Karpas-422 (cell line): ENCODE results near the gene STK35. TPM values are rescaled to one million over a fixed set of nuclear protein-coding genes. Genes with fewer than 3 reads are reported as not detected.

Source experiments
- DNase-seq: peaks from one replicate; pipeline ENCODE4 v3.0.0-alpha.2; 2015
- H2AFZ ChIP-seq: fragments of 200-600 bp; sonication (generic); 2 replicates; pipeline ENCODE4 v1.6.1; 2014; ENCODE audit warnings: antibody characterized with exemption, low read length, mixed read lengths
- H3K27ac ChIP-seq: fragments of 200-600 bp; sonication (generic); 2 replicates; pipeline ENCODE4 v1.5.1; 2014; ENCODE audit warnings: mild to moderate bottlenecking, low read length, moderate library complexity
- H3K27me3 ChIP-seq: fragments of 200-600 bp; sonication (generic); 2 replicates; pipeline ENCODE4 v1.6.1; 2014; ENCODE audit warnings: low read length, mixed read lengths
- H3K36me3 ChIP-seq: fragments of 200-600 bp; sonication (generic); 2 replicates; pipeline ENCODE4 v1.6.1; 2014; ENCODE audit warnings: low read length, mixed read lengths; ENCODE audit not compliant: insufficient read depth
- H3K4me1 ChIP-seq: fragments of 200-600 bp; sonication (generic); 2 replicates; pipeline ENCODE4 v1.6.1; 2014; ENCODE audit warnings: mild to moderate bottlenecking, low read length, mixed read lengths
- H3K4me2 ChIP-seq: fragments of 200-600 bp; sonication (generic); 2 replicates; pipeline ENCODE4 v1.6.1; 2014; ENCODE audit warnings: low read length, low read depth, mild to moderate bottlenecking; ENCODE audit not compliant: poor library complexity, severe bottlenecking
- H3K4me3 ChIP-seq: fragments of 200-600 bp; sonication (generic); 2 replicates; pipeline ENCODE4 v1.5.1; 2014; ENCODE audit warnings: mild to moderate bottlenecking, antibody characterized with exemption, low read length, mixed read lengths
- H3K79me2 ChIP-seq: fragments of 200-600 bp; sonication (generic); 2 replicates; pipeline ENCODE4 v1.6.1; 2014; ENCODE audit warnings: mild to moderate bottlenecking, low read length, mixed read lengths
- H3K9ac ChIP-seq: fragments of 200-600 bp; sonication (generic); 2 replicates; pipeline ENCODE4 v1.6.0; 2014; ENCODE audit warnings: low read length
- H3K9me2 ChIP-seq: fragments of 200-600 bp; sonication (generic), shearing (Covaris generic); replicated peaks from 2 replicates; pipeline ENCODE4 v1.6.0; 2014; ENCODE audit warnings: mild to moderate bottlenecking, low read length, moderate library complexity; ENCODE audit not compliant: insufficient read depth
- H3K9me3 ChIP-seq: fragments of 300-700, 200-600 bp; sonication (generic); 2 replicates; pipeline ENCODE4 v1.6.1; 2014; ENCODE audit warnings: low read length, mixed read lengths
- H4K20me1 ChIP-seq: fragments of 200-600 bp; sonication (generic); 2 replicates; pipeline ENCODE4 v1.6.1; 2014; ENCODE audit warnings: mild to moderate bottlenecking, antibody characterized with exemption, low read length, low read depth; ENCODE audit not compliant: insufficient read depth
- total RNA-seq: library from RNA; depleted of rRNA; stranded (reverse); fragments of >200 nt; shearing (Covaris generic); gene quantifications from 2 replicates; pipeline ENCODE4 v1.2.3, GENCODE V29; 2014; ENCODE audit warnings: low replicate concordance

STK35 gene
- total RNA-seq, 1 experiment from 2014 or later, result 8.7 TPM

- H3K4me2 ChIP-seq, result peak overlapping the region; percentile 37
- H3K36me3 ChIP-seq, result no peaks in the 10 kb centered on the region
- H3K27ac ChIP-seq, result no peak overlapping the region
- no peak overlapping the region for H3K9ac ChIP-seq
- peaks cover 26% of the 10 kb centered on the region for H3K4me1 ChIP-seq
- peak; percentile 55 for DNase-seq
- no peaks in the 10 kb centered on the region for H3K79me2 ChIP-seq
- no peaks in the 10 kb centered on the region for H3K9me3 ChIP-seq
- H3K4me3 ChIP-seq, result no peak overlapping the region
- no peaks in the 10 kb centered on the region for H3K9me2 ChIP-seq
- H4K20me1 ChIP-seq, result peaks cover 75% of the 10 kb centered on the region
- no peaks in the 10 kb centered on the region for H3K27me3 ChIP-seq
- H2AFZ ChIP-seq, result no peak overlapping the region
Observed at GRCh38 chr20:2133318-2134183, 31.9 kb downstream of the STK35 start.

GRCh38 chr20:2135013-2135412 lies 33.4 kb downstream of the STK35 start:
- H3K27ac ChIP-seq, result no peak overlapping the region
- H3K4me1 ChIP-seq, result peaks cover 26% of the 10 kb centered on the region
- H3K9me2 ChIP-seq, result no peaks in the 10 kb centered on the region
- no peak overlapping the region for H3K4me2 ChIP-seq
- no peaks in the 10 kb centered on the region for H3K36me3 ChIP-seq
- H2AFZ ChIP-seq, result no peak overlapping the region
- no peak overlapping the region for H3K9ac ChIP-seq
- H3K4me3 ChIP-seq, result no peak overlapping the region
- no peaks in the 10 kb centered on the region for H3K27me3 ChIP-seq
- DNase-seq, result no peak
- no peaks in the 10 kb centered on the region for H3K9me3 ChIP-seq
- peaks cover 73% of the 10 kb centered on the region for H4K20me1 ChIP-seq
- no peaks in the 10 kb centered on the region for H3K79me2 ChIP-seq

GRCh38 chr20:2136275-2136674 lies 34.6 kb downstream of the STK35 start:
- DNase-seq, result no peak
- Histone ChIP-seq H3K9ac (no peak overlapping the region), H3K9me3 (no peaks in the 10 kb centered on the region), H3K36me3 (no peaks in the 10 kb centered on the region), H4K20me1 (peaks cover 65% of the 10 kb centered on the region), H3K79me2 (no peaks in the 10 kb centered on the region), H3K4me3 (no peak overlapping the region), H3K4me2 (no peak overlapping the region), H3K9me2 (no peaks in the 10 kb centered on the region), H3K27ac (no peak overlapping the region), H2AFZ (no peak overlapping the region), H3K27me3 (no peaks in the 10 kb centered on the region), H3K4me1 (peaks cover 19% of the 10 kb centered on the region)

DNA sequence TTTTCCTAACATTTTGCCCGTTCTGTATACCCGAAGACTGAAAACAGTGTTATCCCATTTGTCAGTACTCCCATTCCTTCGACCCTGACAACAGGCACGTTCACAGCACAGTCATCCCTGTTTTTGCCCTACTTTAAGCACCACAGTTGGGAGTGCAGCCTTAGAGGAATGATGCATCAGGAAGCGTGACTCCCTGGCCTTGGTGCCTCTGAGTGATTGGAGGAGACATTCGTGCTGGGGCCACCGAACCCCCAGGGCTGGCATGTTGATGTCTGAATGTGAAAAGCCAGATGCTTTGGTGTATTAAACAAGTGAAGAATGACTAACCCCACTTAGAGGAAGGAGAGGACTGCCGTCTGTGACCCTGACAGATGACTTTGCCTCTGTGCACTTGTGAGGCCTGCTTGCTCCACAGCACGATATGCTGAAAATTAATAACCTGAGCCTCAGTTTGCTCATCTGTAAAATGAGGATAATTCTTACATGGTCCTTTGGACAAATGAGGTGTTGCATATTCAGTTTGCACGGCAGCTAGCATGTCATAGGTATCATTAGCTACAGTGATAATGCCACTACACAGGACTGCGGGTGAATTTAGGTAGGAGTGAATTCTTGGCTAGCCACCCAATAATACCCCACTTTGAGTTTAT lies 36.0 kb downstream of the STK35 start:
- H3K4me2 ChIP-seq, result no peak overlapping the region
- no peak for DNase-seq
- H3K4me3 ChIP-seq, result no peak overlapping the region
- peaks cover 57% of the 10 kb centered on the region for H4K20me1 ChIP-seq
- no peaks in the 10 kb centered on the region for H3K27me3 ChIP-seq
- H3K27ac ChIP-seq, result no peak overlapping the region
- H3K9me2 ChIP-seq, result no peaks in the 10 kb centered on the region
- H3K9ac ChIP-seq, result no peak overlapping the region
- no peak overlapping the region for H2AFZ ChIP-seq
- H3K79me2 ChIP-seq, result no peaks in the 10 kb centered on the region
- H3K36me3 ChIP-seq, result no peaks in the 10 kb centered on the region
- peaks cover 12% of the 10 kb centered on the region for H3K4me1 ChIP-seq
- H3K9me3 ChIP-seq, result no peaks in the 10 kb centered on the region

DNA sequence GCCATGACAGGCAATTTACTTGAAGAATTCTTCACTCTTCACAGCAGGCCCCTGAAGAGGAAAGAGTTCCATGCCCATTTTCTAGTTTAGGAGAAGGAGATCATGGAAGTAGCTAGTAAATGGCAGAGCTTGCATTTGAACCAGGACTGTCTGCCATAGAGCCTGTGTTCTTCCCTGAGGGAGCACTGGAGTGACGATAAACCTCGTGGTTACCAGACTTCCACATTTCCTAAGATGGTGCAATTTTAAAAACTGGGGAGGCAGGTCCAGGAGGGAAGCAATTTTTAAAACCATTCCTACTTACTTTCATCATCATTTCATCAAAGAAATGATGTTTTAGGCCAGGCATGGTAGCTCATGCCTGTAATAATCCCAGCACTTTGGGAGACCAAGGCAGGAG lies 36.8 kb downstream of the STK35 start:
- H3K36me3 ChIP-seq, result no peaks in the 10 kb centered on the region
- H3K4me1 ChIP-seq, result peaks cover 5% of the 10 kb centered on the region
- no peak overlapping the region for H2AFZ ChIP-seq
- peaks cover 53% of the 10 kb centered on the region for H4K20me1 ChIP-seq
- H3K4me3 ChIP-seq, result no peak overlapping the region
- no peak overlapping the region for H3K27ac ChIP-seq
- no peak overlapping the region for H3K4me2 ChIP-seq
- H3K79me2 ChIP-seq, result no peaks in the 10 kb centered on the region
- no peak overlapping the region for H3K9ac ChIP-seq
- no peaks in the 10 kb centered on the region for H3K9me3 ChIP-seq
- no peaks in the 10 kb centered on the region for H3K27me3 ChIP-seq
- no peaks in the 10 kb centered on the region for H3K9me2 ChIP-seq
- DNase-seq, result no peak

DNA sequence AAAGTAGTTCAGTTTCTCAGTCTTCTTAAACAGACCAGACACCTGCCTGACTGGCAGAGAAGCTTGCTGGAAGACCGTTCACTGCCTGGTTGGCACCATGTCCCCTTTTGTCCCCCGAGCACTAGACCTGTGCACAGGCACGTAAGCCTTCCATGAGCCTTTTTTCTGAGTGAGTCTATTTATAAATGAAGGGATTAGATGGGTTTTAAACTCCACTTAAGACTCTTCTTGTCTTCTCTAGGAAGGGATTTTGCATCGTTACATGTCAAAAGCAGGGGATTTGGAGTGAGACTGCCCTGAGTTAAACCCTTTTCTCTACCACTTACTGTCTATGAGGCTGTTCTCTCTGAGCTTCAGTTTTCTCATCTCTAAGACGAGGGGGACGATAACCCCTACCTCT lies 37.6 kb downstream of the STK35 start:
- Histone ChIP-seq H3K27me3 (no peaks in the 10 kb centered on the region), H3K9me3 (no peaks in the 10 kb centered on the region), H3K4me3 (no peak overlapping the region), H3K9ac (no peak overlapping the region), H3K4me1 (no peaks in the 10 kb centered on the region; the same call in 1 of the 2 replicates), H3K27ac (no peak overlapping the region), H3K4me2 (no peak overlapping the region), H3K9me2 (no peaks in the 10 kb centered on the region), H3K79me2 (no peaks in the 10 kb centered on the region), H4K20me1 (peaks cover 45% of the 10 kb centered on the region; the same call in 1 of the 2 replicates), H2AFZ (no peak overlapping the region), H3K36me3 (no peaks in the 10 kb centered on the region)
- no peak for DNase-seq

- Histone ChIP-seq H4K20me1 (peaks cover 42% of the 10 kb centered on the region; the same call in 1 of the 2 replicates), H3K27me3 (no peaks in the 10 kb centered on the region), H3K79me2 (no peaks in the 10 kb centered on the region), H3K4me1 (no peaks in the 10 kb centered on the region; the same call in 1 of the 2 replicates), H2AFZ (no peak overlapping the region), H3K4me2 (no peak overlapping the region), H3K9ac (no peak overlapping the region), H3K9me2 (no peaks in the 10 kb centered on the region), H3K27ac (no peak overlapping the region), H3K4me3 (no peak overlapping the region), H3K36me3 (no peaks in the 10 kb centered on the region), H3K9me3 (no peaks in the 10 kb centered on the region)
- no peak for DNase-seq
Observed at GRCh38 chr20:2139736-2140135, 38.1 kb downstream of the STK35 start.

DNA sequence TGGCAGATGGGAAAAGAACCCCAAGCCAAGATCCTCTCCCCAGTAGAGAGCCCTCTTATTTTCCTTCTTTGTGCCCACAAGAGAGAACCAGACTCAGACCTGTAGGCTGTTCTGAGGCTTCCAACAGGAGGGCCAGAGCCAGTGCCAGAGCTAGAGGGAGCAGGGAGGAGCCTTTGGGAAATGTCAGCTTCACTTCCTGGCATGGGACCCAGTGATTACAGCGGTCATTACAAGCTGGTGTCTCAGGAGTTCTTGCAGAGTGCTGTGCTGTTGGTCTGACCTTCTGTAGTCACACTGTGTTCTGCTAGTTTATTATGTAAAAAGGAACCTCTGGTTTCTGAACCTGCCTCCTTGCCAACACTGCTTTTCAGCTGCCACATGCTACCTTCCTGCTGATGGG lies 38.9 kb downstream of the STK35 start:
- no peak for DNase-seq
- peaks cover 35% of the 10 kb centered on the region; the same call in 1 of the 2 replicates for H4K20me1 ChIP-seq
- H3K79me2 ChIP-seq, result no peaks in the 10 kb centered on the region

More for the DNA sequence above, 38.9 kb downstream of the STK35 start:
- no peaks in the 10 kb centered on the region for H3K36me3 ChIP-seq
- no peak overlapping the region for H3K4me3 ChIP-seq
- no peaks in the 10 kb centered on the region for H3K27me3 ChIP-seq
- no peak overlapping the region for H3K27ac ChIP-seq
- H3K9ac ChIP-seq, result no peak overlapping the region
- H3K9me2 ChIP-seq, result no peaks in the 10 kb centered on the region
- H2AFZ ChIP-seq, result no peak overlapping the region
- H3K9me3 ChIP-seq, result no peaks in the 10 kb centered on the region
- no peaks in the 10 kb centered on the region; the same call in 1 of the 2 replicates for H3K4me1 ChIP-seq
- no peak overlapping the region for H3K4me2 ChIP-seq
